C4-2B (cell line): ENCODE data around the gene BTF3.
"Not testable (repeated sequence)": the region's sequence is repeated elsewhere in the genome, so short reads cannot be mapped to it uniquely, and the experiment has no call there.

Experiments used
- H3K27ac ChIP-seq: fragments of 450-650 bp; 2 replicates; pipeline ENCODE4 v1.5.1; 2017
- ZFX ChIP-seq: fragments of 450-650 bp; IDR thresholded peaks from 2 replicates; pipeline ENCODE4 v1.6.1; 2017
- TF ChIP-seq, protein P1 (sequence below): fragments of 450-650 bp; conservative IDR thresholded peaks from 2 replicates; pipeline ENCODE4 v1.5.1; 2017; ENCODE audit warnings: mild to moderate bottlenecking

The BTF3 gene

GRCh38 chr5:73496984-73497457 lies 1.2 kb upstream of the BTF3 start:
- TF ChIP-seq, protein P1, sequence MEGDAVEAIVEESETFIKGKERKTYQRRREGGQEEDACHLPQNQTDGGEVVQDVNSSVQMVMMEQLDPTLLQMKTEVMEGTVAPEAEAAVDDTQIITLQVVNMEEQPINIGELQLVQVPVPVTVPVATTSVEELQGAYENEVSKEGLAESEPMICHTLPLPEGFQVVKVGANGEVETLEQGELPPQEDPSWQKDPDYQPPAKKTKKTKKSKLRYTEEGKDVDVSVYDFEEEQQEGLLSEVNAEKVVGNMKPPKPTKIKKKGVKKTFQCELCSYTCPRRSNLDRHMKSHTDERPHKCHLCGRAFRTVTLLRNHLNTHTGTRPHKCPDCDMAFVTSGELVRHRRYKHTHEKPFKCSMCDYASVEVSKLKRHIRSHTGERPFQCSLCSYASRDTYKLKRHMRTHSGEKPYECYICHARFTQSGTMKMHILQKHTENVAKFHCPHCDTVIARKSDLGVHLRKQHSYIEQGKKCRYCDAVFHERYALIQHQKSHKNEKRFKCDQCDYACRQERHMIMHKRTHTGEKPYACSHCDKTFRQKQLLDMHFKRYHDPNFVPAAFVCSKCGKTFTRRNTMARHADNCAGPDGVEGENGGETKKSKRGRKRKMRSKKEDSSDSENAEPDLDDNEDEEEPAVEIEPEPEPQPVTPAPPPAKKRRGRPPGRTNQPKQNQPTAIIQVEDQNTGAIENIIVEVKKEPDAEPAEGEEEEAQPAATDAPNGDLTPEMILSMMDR = peak; percentile 68
- no peak for TF ChIP-seq ZFX
- H3K27ac ChIP-seq = no peak overlapping the region

DNA sequence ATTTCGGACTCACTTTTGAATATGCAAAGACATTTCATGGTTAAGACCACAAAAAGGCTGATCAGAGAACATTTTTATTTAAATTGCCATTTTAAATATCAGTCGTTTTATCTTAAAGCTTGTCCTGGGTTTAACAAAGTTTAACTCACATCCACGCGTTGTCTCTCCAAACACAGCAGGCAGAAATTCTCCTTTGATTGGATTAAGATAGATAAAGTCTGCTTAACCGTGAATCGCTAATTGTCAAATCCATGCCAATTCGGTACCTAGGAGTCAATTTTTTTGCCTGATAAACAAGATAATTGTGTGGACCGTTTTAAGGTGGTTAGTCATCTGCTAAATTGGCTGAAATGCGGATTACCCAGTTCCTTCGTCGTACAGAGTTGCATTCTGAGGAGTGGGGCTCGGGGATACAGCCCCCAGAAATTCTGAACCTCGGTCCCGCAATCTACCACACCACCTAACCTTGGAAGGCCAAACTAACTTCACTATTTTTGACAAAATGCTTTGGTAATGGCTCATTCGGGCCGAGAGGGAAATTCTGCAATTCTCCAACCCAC lies 665 bp upstream of the BTF3 start:
- TF ChIP-seq, protein P1 = no peak
- H3K27ac ChIP-seq = peak overlapping the region; percentile 99

DNA sequence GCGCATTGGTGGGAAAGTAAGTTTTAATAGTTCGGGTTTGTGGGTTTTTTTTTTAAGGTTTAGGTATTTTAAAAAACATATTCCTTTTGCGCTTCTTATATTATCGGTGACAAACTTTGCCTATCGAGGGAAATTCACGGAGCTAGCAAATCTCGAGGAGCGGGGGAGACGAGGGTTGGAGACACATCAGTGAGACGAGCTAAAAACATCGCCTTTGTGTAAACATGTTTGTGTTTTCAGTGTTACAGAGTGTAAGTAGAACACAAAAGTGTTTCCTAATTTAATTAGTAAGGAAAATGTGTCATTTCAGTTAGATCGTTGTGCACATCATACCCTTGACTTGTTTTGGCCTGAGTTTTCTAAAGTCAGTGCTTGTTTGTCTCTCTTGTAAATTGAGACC lies 945 bp downstream of the BTF3 start:
- TF ChIP-seq ZFX = no peak
- TF ChIP-seq, protein P1 = no peak
- peak overlapping the region; percentile 99 for H3K27ac ChIP-seq

DNA sequence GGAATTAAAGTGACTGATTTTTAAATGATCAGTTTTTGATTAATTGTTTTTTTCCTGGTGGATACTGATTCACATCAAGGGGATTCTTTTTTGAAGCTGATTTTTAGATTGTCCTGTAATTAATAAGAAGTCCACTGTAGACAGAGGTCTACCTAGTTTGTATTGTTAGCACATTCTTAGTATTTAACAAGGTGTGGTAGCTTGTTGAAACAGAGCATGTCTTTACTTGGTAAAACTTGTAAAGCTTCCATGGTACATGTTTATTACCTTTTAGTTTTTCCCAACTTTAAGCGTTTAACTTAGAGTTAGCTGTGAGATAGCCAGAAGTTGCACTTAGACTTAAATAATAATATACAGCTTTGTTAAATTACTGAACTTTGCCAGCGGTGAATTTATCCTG lies 1.5 kb downstream of the BTF3 start:
- TF ChIP-seq ZFX = no peak
- TF ChIP-seq, protein P1 = no peak
- no peak overlapping the region for H3K27ac ChIP-seq

- H3K27ac ChIP-seq = no peak overlapping the region
- TF ChIP-seq, protein P1 = no peak
- TF ChIP-seq ZFX = no peak
Measured at GRCh38 chr5:73501406-73501805, 3.2 kb downstream of the BTF3 start.

GRCh38 chr5:73506459-73506955 lies 8.3 kb downstream of the BTF3 start:
- 0 out of 2 replicates have a peak overlapping the region, but pooled peaks have one; percentile 36 for H3K27ac ChIP-seq
- TF ChIP-seq, protein P1 = no peak
- no peak for TF ChIP-seq ZFX

DNA sequence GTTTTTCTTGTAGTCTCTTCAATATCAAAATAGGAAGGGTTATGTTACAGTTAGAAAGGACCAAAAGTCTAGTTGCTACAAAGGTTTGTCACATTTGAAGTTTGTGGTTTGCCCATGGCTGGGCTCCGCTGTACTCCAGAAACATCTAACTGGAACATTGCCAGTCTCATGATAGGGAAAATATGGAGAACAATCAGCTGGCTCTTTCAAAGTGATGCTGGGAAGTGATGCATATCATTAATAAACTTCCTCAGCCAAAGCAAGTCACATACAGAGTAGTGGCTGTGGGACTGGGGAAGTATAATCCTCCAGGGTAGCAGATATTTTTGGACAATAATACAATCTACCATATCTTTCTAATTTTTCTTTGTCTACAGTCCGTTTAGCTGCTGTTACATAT lies 8.8 kb downstream of the BTF3 start:
- TF ChIP-seq, protein P1 = no peak
- TF ChIP-seq ZFX = no peak
- no peak overlapping the region for H3K27ac ChIP-seq

DNA sequence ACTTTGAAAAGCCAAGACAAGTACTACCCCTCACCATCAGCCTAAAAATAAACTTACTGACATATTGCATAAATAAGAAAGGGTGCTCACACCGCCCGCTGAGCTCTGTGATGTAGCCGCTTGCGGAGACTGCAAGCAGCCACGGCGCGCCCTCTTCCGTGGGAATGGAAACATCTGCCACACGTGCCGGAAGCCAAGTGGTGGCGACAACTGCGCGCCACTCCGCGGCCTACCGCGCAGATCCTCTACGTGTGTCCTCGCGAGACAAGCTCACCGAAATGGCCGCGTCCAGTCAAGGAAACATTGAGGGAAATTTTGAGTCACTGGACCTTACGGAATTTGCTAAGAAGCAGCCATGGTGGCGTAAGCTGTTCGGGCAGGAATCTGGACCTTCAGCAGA lies 10.3 kb downstream of the BTF3 start:
- H3K27ac ChIP-seq = not testable (repeated sequence)
